SH-SY5Y (cell line): ENCODE data around the gene PDE4D.

Experiments used
- GATA2 ChIP-seq: IDR thresholded peaks from 2 replicates; pipeline ENCODE4 v1.6.1; 2011; ENCODE audit warnings: mild to moderate bottlenecking, low read depth, low read length
- GATA3 ChIP-seq: IDR thresholded peaks from 2 replicates; pipeline ENCODE4 v1.6.1; 2011; ENCODE audit warnings: low read depth, mild to moderate bottlenecking, low read length, moderate library complexity

DNA sequence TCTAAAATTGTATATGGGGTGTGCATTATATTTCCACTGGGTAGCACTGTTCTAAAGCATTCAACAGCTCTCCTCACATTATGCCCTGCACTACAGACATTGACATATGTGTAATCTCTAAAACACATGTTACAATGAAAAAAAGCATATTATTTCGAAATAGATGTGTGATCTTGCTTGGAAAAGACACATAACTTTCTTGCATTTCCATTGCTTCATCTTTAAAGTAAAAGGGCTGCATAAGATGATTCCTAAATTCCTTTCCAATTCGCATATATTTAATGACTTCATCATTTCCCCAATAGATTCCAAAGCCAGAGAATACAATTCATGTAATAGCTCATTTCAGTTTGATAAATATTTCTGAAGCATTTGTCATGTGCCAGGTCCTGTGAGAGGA, 566.9 kb downstream of the PDE4D start:
- no peak for TF ChIP-seq GATA2
- no peak for TF ChIP-seq GATA3
